Tibial nerve (tissue), 4 donors: ENCODE results near the gene KBTBD4. TPM values are rescaled to one million over a fixed set of nuclear protein-coding genes. Genes with fewer than 3 reads are reported as not detected.
"Not testable (repeated sequence)": the region's sequence is repeated elsewhere in the genome, so short reads cannot be mapped to it uniquely, and the experiment has no call there.

Experiments used
- DNase-seq, 2 donors: peaks; one replicate each; pipeline ENCODE4 v3.0.0-alpha.2; 2019; ENCODE audit warnings: low spot score in 2 of 2
- H3K27ac ChIP-seq, 4 donors: fragments of 200-600 bp; sonication (generic) in 3 of 4; one replicate each; pipeline ENCODE4 v1.5.1; 2017 to 2019; ENCODE audit warnings: mild to moderate bottlenecking in 1 of 4
- H3K27me3 ChIP-seq, 2 donors: fragments of 200-600 bp; sonication (generic) in 1 of 2; one replicate each; pipeline versions ENCODE4 v1.5.1 to v1.6.0; 2017 to 2019
- H3K36me3 ChIP-seq, 3 donors: fragments of 200-600 bp; sonication (generic); one replicate each; pipeline ENCODE4 v1.5.1; 2018 to 2019
- H3K4me1 ChIP-seq, 4 donors: fragments of 200-600 bp; sonication (generic) in 3 of 4; one replicate each; pipeline ENCODE4 v1.5.1; 2017 to 2019
- H3K4me3 ChIP-seq, 4 donors: fragments of 200-600 bp; sonication (generic) in 3 of 4; one replicate each; pipeline ENCODE4 v1.5.1; 2017 to 2019; ENCODE audit warnings: mild to moderate bottlenecking in 1 of 4, moderate library complexity in 1 of 4
- H3K9me3 ChIP-seq, 4 donors: fragments of 200-600 bp; sonication (generic) in 3 of 4; one replicate each; pipeline ENCODE4 v1.5.1; 2017 to 2019
- EP300 ChIP-seq, 2 donors: sonication (generic); formaldehyde crosslinking; IDR thresholded peaks; one replicate each; pipeline ENCODE4 v1.6.1; 2017; ENCODE audit warnings: antibody characterized with exemption in 2 of 2, mild to moderate bottlenecking in 1 of 2
- POLR2A ChIP-seq, 2 donors: fragments of 450-650 bp; IDR thresholded peaks; one replicate each; pipeline ENCODE4 v1.6.1; 2017; ENCODE audit warnings: antibody characterized with exemption in 2 of 2, mild to moderate bottlenecking in 2 of 2, moderate library complexity in 2 of 2
- WGBS, 2 donors: methylation state at CpG; one replicate each; pipeline ENCODE4 v1.1.5; 2018; 5-methylcytosine and 5-hydroxymethylcytosine counted together
- total RNA-seq, 4 donors: library from RNA; depleted of rRNA; stranded (reverse); fragments of >200 nt; gene quantifications; one replicate each; pipeline ENCODE4 v1.1.0, GENCODE V29; 2016
- TF ChIP-seq, protein P1 (sequence below), 5 experiments: fragments of 200-600 bp in 3 of 5; fragments of 450-650 bp in 2 of 5; sonication (generic) in 3 of 5; IDR thresholded peaks; one replicate each; pipeline ENCODE4 v1.5.1; 2016 to 2019; ENCODE audit warnings: antibody characterized with exemption in 5 of 5, mild to moderate bottlenecking in 3 of 5, moderate library complexity in 2 of 5

KBTBD4 gene
- total RNA-seq, 4 donors from 2014 or later = 18.0 to 20.8 (median 19.5) TPM

DNA sequence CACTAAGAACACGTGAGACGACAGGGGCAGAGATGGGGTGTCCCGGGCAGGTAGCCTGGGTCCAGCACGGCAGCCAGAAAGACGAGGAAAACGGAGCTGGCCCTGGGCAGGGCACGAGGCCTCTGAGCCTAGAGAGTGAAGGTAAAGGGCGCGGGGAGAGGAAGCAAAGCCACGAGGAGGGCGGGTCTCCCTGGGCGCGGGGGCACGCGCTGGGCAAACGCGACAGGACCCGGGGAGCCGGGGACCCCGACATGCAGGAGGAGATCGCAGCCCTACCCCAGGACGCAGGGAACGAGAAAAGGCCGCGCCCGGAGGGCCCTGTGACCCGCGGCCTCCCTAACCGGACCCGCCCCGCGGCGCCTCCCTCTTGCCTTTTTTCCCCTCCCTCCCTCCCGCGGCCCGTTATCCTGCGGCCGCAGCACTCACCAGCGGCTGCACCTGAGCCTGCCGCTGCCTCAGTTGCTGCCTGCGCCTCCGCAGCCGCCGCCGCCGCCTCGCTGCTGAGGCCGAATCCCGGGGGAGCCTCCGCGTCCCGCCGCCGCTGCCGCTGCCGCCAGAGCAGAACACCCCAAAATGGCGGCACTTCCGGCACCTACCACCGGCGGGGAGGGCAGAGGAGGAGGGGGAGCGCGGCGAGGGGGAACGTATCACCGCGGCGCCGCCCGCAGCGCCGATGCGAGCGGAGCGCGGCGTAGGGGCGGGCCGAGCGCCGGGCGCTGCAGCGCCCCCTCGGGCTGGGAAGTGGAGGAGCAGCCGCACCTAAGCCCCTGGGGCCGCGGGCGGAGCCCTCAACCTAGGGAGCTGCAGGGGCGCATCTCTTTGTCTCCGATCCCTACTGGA, 26.0 kb downstream of the KBTBD4 start, which contains the start of gene CELF1:
Gene CELF1 (minus strand): TSS at position 567 of the 840 bp plus-strand sequence. CDS start 53,609 bp downstream, outside the sequence.
- WGBS, 2 donors = 0 to 1% methylated on average over 56 to 87 of the region's 89 CpGs
- peak; percentile 80 to 82 for DNase-seq
- Histone ChIP-seq H3K27me3 (no peaks in the 10 kb centered on the region), H3K4me3 (peak within 1 kb of the TSS; percentile 92 to 99 (median 96)), H3K4me1 (peaks cover 0 to 50% (median 16%) of the 10 kb centered on the region in 4 donors), H3K27ac (peak within 1 kb of the TSS; percentile 90 to 97 (median 92)), H3K36me3 (peaks cover 0 to 4% (median 0%) of the 10 kb centered on the region in 3 donors), H3K9me3 (no peaks in the 10 kb centered on the region)
- TF ChIP-seq, protein P1, sequence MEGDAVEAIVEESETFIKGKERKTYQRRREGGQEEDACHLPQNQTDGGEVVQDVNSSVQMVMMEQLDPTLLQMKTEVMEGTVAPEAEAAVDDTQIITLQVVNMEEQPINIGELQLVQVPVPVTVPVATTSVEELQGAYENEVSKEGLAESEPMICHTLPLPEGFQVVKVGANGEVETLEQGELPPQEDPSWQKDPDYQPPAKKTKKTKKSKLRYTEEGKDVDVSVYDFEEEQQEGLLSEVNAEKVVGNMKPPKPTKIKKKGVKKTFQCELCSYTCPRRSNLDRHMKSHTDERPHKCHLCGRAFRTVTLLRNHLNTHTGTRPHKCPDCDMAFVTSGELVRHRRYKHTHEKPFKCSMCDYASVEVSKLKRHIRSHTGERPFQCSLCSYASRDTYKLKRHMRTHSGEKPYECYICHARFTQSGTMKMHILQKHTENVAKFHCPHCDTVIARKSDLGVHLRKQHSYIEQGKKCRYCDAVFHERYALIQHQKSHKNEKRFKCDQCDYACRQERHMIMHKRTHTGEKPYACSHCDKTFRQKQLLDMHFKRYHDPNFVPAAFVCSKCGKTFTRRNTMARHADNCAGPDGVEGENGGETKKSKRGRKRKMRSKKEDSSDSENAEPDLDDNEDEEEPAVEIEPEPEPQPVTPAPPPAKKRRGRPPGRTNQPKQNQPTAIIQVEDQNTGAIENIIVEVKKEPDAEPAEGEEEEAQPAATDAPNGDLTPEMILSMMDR (IDR thresholded peaks at IDR 0.05) = peak; percentile 95 to 98 (median 98)
- peak in 1 of 2 donors; percentile 84 for TF ChIP-seq EP300 (IDR thresholded peaks at IDR 0.05)
- TF ChIP-seq POLR2A (IDR thresholded peaks at IDR 0.05) = peak; percentile 67 to 68

DNA sequence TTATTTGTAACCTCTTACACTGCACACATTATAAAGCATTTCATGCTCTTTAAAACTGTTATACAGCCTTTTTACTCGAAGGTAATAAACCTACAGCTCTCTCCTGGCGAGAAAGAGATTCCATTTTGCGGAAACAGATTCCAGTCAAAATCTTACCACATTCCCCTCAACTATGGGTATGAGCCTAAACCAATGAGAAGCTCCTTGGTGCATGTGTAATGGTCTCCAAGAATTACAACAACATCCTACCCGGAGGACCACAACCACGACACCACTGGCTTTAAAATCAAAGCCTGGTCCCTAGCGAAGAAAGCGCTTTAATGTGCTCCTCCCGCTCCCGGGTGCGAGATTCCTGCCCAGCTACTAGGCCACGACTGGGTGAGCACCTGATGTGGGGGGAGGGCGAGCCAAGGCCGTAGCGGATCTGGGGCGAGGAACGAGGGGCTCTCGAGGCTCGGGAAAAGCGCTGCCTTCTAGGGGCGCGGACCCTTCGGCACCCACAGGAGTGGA, 26.7 kb downstream of the KBTBD4 start:
- peak overlapping the region; percentile 90 to 97 (median 92) for H3K27ac ChIP-seq
- DNase-seq = no peak
- H3K9me3 ChIP-seq = no peaks in the 10 kb centered on the region
- TF ChIP-seq POLR2A (IDR thresholded peaks at IDR 0.05) (no peak), EP300 (IDR thresholded peaks at IDR 0.05) (no peak)
- TF ChIP-seq, protein P1 (IDR thresholded peaks at IDR 0.05) = no peak
- no peaks in the 10 kb centered on the region for H3K27me3 ChIP-seq
- H3K4me1 ChIP-seq = peaks cover 0 to 57% (median 19%) of the 10 kb centered on the region in 4 donors
- WGBS, 2 donors = 1% methylated on average over 21 to 22 of the region's 22 CpGs
- H3K36me3 ChIP-seq = peaks cover 0 to 4% (median 0%) of the 10 kb centered on the region in 3 donors
- peak overlapping the region; percentile 92 to 99 (median 96) for H3K4me3 ChIP-seq

DNA sequence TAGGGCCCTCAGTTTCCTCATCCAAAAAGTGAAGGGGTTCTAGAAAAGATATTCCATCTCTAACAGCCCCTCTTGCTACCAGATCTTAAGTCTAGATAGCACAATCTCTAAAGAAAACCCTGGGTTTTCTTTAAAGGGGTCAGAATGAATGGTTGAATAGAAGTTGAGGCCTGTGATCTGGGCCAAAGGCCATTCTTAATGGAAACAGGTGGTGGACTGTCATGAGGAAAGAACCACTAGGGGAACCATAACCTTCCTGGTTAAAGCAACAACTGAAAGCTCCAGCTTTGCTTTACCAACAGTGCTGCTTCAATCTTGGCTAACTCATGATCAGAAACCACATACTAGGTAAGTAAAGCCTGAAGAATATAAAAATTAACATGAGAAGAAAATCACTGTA, 27.7 kb downstream of the KBTBD4 start:
- peak overlapping the region in 2 of 4 donors; percentile 93 to 99 for H3K4me3 ChIP-seq
- peaks cover 0 to 4% (median 0%) of the 10 kb centered on the region in 3 donors for H3K36me3 ChIP-seq
- DNase-seq = no peak
- peaks cover 0 to 63% (median 19%) of the 10 kb centered on the region in 4 donors for H3K4me1 ChIP-seq
- no peaks in the 10 kb centered on the region for H3K27me3 ChIP-seq
- TF ChIP-seq POLR2A (IDR thresholded peaks at IDR 0.05) (no peak), EP300 (IDR thresholded peaks at IDR 0.05) (no peak)
- TF ChIP-seq, protein P1 (IDR thresholded peaks at IDR 0.05) = no peak
- H3K27ac ChIP-seq = peak overlapping the region in 2 of 4 donors; percentile 90 to 97
- H3K9me3 ChIP-seq = no peaks in the 10 kb centered on the region

DNA sequence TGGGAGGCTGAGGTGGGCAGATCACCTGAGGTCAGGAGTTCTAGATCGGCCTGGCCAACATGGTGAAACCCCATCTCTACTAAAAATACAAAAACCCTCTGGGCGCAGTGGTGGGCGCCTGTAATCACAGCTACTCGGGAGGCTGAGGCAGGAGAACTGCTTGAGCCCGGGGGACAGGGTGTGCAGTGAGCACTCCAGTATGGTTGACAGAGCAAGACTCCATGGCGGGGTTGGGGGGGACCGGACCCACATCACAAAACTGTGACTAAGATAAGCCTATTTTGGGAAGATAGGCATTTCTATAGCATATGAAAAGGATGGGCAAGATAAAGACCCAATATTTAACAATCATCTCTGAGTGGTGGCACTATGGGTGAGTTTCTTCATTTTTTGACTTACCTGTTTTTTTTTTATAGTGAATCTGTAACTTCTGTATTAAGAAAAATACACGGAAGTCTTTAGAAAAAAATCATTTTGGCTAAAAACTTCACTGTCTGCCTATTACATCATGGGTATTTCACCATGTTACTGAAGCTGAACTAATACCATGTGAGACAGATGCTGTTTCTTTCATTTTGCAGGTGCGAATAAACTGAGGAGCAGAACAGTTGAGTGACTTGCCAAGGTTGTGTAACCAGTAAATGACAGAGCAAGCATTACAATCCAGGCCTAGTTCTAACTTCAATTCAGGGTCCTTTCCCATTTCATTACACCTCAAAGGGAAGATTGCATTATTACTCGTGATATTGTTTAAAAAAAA, 28.3 kb downstream of the KBTBD4 start:
- H3K4me3 ChIP-seq = no peak overlapping the region
- no peaks in the 10 kb centered on the region for H3K9me3 ChIP-seq
- TF ChIP-seq, protein P1 (IDR thresholded peaks at IDR 0.05) = no peak
- no peak for TF ChIP-seq POLR2A (IDR thresholded peaks at IDR 0.05)
- no peak for TF ChIP-seq EP300 (IDR thresholded peaks at IDR 0.05)
- WGBS, 2 donors = 87 to 88% methylated on average over 10 of the region's 10 CpGs
- H3K4me1 ChIP-seq = peaks cover 0 to 65% (median 19%) of the 10 kb centered on the region in 4 donors
- H3K27ac ChIP-seq = peak overlapping the region in 1 of 4 donors; percentile 97
- peaks cover 0 to under 1% (median 0%) of the 10 kb centered on the region in 3 donors for H3K36me3 ChIP-seq
- no peaks in the 10 kb centered on the region for H3K27me3 ChIP-seq
- DNase-seq = no peak

DNA sequence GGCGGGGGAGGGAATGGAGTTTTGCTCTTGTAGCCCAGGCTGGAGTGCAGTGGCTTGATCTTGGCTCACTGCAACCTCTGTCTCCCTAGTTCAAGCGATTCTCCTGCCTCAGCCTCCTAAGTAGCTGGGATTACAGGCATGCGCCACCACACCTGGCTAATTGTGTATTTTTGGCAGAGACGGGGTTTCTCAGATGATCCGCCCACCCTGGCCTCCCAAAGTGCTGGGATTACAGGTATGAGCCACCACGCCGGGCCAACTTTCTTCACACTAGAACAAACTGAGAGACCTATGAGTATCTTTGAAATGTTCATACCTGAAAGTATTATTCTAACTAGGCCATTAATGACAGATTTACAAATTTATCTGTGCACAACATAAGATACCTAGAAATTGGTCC, 32.5 kb downstream of the KBTBD4 start:
- not testable (repeated sequence) for H3K9me3 ChIP-seq, H3K27me3 ChIP-seq, H3K36me3 ChIP-seq, H3K27ac ChIP-seq, DNase-seq, H3K4me3 ChIP-seq
- H3K4me1 ChIP-seq = peaks cover 0 to 85% (median 26%) of the 10 kb centered on the region in 4 donors
- 82 to 90% methylated on average over 7 of the region's 7 CpGs for WGBS, 2 donors
